Measurements from ENCODE around the gene IKBIP.

IKBIP gene

GRCh38 chr12:98644712-98645571, at the start of gene IKBIP, which contains the start of gene APAF1:
IKBIP (minus strand) TSS chr12:98644788; CDS start chr12:98644701, 87 bp downstream.
APAF1 (plus strand) TSS chr12:98645290; CDS start chr12:98648360, 3,070 bp downstream.
- in situ Hi-C loops (cut with HindIII; ENCODE audit: low pct_ligation_motif_present, low sequenced_read_pairs): no loop called here

GRCh38 chr12:98691351-98691750, 46.8 kb upstream of the IKBIP start:
- Histone ChIP-seq H3K27ac (no peak overlapping the region), H3K4me3 (ENCODE audit: low read depth, low read length) (no peak overlapping the region), H3K36me3 (replicated peaks) (peaks cover 4% of the 10 kb centered on the region), H3K27me3 (replicated peaks) (no peaks in the 10 kb centered on the region)
- no peak for DNase-seq
- in situ Hi-C loops (cut with HindIII; ENCODE audit: low pct_ligation_motif_present, low sequenced_read_pairs): no loop called here
- no peak for TF ChIP-seq CTCF (IDR thresholded peaks at IDR 0.05; ENCODE audit: low read depth, low read length, missing control alignments)

More at GRCh38 chr12:98644712-98645571, at the start of gene IKBIP, which contains the start of gene APAF1:
- DNase-seq: peak; percentile 96
- peaks cover 8% of the 10 kb centered on the region for H3K36me3 ChIP-seq (replicated peaks)
- peak; percentile 20 for TF ChIP-seq CTCF (IDR thresholded peaks at IDR 0.05; ENCODE audit: low read depth, low read length, missing control alignments)
- H3K27me3 ChIP-seq (replicated peaks): no peaks in the 10 kb centered on the region
- H3K4me3 ChIP-seq (ENCODE audit: low read depth, low read length): peak within 1 kb of the TSS; percentile 87
- peak within 1 kb of the TSS; percentile 94 for H3K27ac ChIP-seq

GRCh38 chr12:98686603-98687002, 42.0 kb upstream of the IKBIP start:
- DNase-seq: no peak
- no peak overlapping the region for H3K4me3 ChIP-seq (ENCODE audit: low read depth, low read length)
- peaks cover 20% of the 10 kb centered on the region for H3K36me3 ChIP-seq (replicated peaks)
- H3K27me3 ChIP-seq (replicated peaks): no peaks in the 10 kb centered on the region
- no peak overlapping the region for H3K27ac ChIP-seq
- no peak for TF ChIP-seq CTCF (IDR thresholded peaks at IDR 0.05; ENCODE audit: low read depth, low read length, missing control alignments)
- in situ Hi-C loops (cut with HindIII; ENCODE audit: low pct_ligation_motif_present, low sequenced_read_pairs): no loop called here

- in situ Hi-C loops (cut with HindIII; ENCODE audit: low pct_ligation_motif_present, low sequenced_read_pairs): no loop called here
- Histone ChIP-seq H3K27me3 (replicated peaks) (no peaks in the 10 kb centered on the region), H3K4me3 (ENCODE audit: low read depth, low read length) (no peak overlapping the region), H3K27ac (no peak overlapping the region), H3K36me3 (replicated peaks) (peaks cover 35% of the 10 kb centered on the region)
- no peak for TF ChIP-seq CTCF (IDR thresholded peaks at IDR 0.05; ENCODE audit: low read depth, low read length, missing control alignments)
- DNase-seq: no peak
These were observed 39.6 kb upstream of the IKBIP start for GRCh38 chr12:98684199-98684598.

- H3K27ac ChIP-seq: no peak overlapping the region
- peaks cover 39% of the 10 kb centered on the region for H3K36me3 ChIP-seq (replicated peaks)
- in situ Hi-C loops (cut with HindIII; ENCODE audit: low pct_ligation_motif_present, low sequenced_read_pairs): no loop called here
- no peak overlapping the region for H3K4me3 ChIP-seq (ENCODE audit: low read depth, low read length)
- TF ChIP-seq CTCF (IDR thresholded peaks at IDR 0.05; ENCODE audit: low read depth, low read length, missing control alignments): no peak
- H3K27me3 ChIP-seq (replicated peaks): no peaks in the 10 kb centered on the region
- no peak for DNase-seq
These were observed 35.0 kb upstream of the IKBIP start for GRCh38 chr12:98679611-98680005.

Measured in brain microvascular endothelial cell (primary cell).